Kidney epithelial cell (primary cell): ENCODE measurements around the gene DUSP2. TPM values are rescaled to one million over a fixed set of nuclear protein-coding genes. Genes with fewer than 3 reads are reported as not detected.

Source experiments
- DNase-seq: peaks from one replicate; pipeline ENCODE4 v3.0.0-alpha.2; 2010; ENCODE audit warnings: low read depth
- H3K27me3 ChIP-seq: 2 replicates; pipeline ENCODE4 v1.6.0; 2011; ENCODE audit warnings: low read length; ENCODE audit not compliant: control insufficient read depth, insufficient read depth
- H3K36me3 ChIP-seq: 2 replicates; pipeline ENCODE4 v1.5.1; 2011; ENCODE audit warnings: low read length; ENCODE audit not compliant: control insufficient read depth, insufficient read depth
- H3K4me3 ChIP-seq: 2 replicates; pipeline ENCODE4 v1.5.1; 2011; ENCODE audit warnings: low read depth, mild to moderate bottlenecking, control low read depth, low read length
- total RNA-seq: library from RNA; depleted of rRNA; stranded (reverse); fragments of >200 nt; gene quantifications from 2 replicates; pipeline ENCODE4 v1.2.3, GENCODE V29; 2015
- TF ChIP-seq, protein P1 (sequence below): IDR thresholded peaks from 2 replicates; pipeline ENCODE4 v1.5.1; 2011; ENCODE audit warnings: mild to moderate bottlenecking, moderate library complexity, low read length, control low read depth, inconsistent platforms; ENCODE audit not compliant: insufficient read depth, poor library complexity, severe bottlenecking

Gene DUSP2
- total RNA-seq, 1 donor from 2014 or later, result 1.7 TPM

GRCh38 chr2:96124406-96125265, 20.6 kb downstream of the DUSP2 start:
- Histone ChIP-seq H3K36me3 (no peaks in the 10 kb centered on the region), H3K27me3 (peaks cover 30% of the 10 kb centered on the region), H3K4me3 (no peak overlapping the region)
- DNase-seq, result no peak
- TF ChIP-seq, protein P1, sequence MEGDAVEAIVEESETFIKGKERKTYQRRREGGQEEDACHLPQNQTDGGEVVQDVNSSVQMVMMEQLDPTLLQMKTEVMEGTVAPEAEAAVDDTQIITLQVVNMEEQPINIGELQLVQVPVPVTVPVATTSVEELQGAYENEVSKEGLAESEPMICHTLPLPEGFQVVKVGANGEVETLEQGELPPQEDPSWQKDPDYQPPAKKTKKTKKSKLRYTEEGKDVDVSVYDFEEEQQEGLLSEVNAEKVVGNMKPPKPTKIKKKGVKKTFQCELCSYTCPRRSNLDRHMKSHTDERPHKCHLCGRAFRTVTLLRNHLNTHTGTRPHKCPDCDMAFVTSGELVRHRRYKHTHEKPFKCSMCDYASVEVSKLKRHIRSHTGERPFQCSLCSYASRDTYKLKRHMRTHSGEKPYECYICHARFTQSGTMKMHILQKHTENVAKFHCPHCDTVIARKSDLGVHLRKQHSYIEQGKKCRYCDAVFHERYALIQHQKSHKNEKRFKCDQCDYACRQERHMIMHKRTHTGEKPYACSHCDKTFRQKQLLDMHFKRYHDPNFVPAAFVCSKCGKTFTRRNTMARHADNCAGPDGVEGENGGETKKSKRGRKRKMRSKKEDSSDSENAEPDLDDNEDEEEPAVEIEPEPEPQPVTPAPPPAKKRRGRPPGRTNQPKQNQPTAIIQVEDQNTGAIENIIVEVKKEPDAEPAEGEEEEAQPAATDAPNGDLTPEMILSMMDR, result no peak

DNA sequence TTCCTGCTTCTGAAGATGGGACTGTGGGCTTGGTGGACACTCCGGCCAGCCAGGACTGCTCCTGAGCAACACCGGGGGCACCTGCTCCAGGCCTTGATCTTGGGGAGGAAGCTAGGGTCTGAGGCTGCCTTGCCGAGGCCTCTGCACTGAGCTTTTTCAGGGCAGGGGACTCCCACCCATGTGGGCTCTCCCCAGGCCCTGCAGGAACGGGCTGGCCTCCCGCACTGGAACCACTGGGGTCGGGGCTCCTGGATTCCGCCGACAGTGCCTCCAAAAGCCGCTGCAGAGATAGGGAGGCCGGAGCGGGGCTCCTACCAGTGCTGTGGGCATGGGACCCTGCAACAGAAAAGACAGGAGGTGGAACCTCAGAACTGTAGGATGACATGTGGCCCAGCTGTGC, 21.3 kb downstream of the DUSP2 start:
- Histone ChIP-seq H3K4me3 (no peak overlapping the region), H3K27me3 (peaks cover 35% of the 10 kb centered on the region), H3K36me3 (no peaks in the 10 kb centered on the region)
- no peak for DNase-seq
- TF ChIP-seq, protein P1, result no peak

GRCh38 chr2:96123290-96123689, 21.9 kb downstream of the DUSP2 start:
- Histone ChIP-seq H3K27me3 (peaks cover 41% of the 10 kb centered on the region), H3K4me3 (no peak overlapping the region), H3K36me3 (no peaks in the 10 kb centered on the region)
- DNase-seq, result no peak
- TF ChIP-seq, protein P1, result no peak

DNA sequence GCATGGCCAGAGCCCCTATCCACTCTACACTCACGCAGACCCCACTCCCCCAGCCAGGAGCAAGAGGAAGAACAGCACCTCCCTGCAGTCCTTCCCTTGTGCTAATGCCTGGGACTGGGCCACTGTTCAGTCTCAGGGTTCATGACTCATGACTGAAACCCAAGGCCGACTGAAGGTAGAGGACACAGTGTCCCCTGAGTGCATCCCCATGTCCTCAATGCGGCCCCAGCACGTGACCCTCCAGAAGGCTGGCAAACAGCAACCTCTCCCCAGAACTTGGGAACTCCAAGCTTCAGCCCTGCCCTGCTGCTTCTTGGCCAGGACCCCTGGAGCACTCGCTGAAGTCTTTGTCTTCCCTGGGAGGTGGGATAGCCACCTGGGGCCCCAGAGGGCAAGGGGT, 22.8 kb downstream of the DUSP2 start:
- no peak for DNase-seq
- no peak overlapping the region for H3K4me3 ChIP-seq
- peaks cover 49% of the 10 kb centered on the region for H3K27me3 ChIP-seq
- TF ChIP-seq, protein P1, result no peak
- H3K36me3 ChIP-seq, result no peaks in the 10 kb centered on the region

DNA sequence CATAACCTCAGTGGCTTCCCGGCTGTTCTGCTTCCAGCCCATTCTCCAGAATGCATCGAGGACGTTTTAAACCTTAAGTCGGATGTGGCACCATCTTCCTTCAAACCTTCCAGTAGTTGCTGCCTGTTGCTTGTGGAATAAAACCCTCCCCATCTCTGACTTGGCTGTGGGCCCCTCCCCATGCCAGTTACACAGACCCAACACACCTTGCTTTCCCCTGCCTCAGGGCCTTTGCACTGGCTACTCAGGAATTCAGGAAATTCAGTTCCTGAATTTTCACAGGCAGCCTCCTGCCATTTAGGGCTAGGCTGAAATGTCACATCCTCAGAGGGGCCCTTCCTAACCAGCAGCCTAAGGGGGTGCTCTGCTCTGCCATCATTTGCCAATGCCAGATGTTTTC, 23.8 kb downstream of the DUSP2 start:
- Histone ChIP-seq H3K4me3 (no peak overlapping the region), H3K36me3 (no peaks in the 10 kb centered on the region), H3K27me3 (peaks cover 53% of the 10 kb centered on the region)
- TF ChIP-seq, protein P1, result no peak
- DNase-seq, result no peak

DNA sequence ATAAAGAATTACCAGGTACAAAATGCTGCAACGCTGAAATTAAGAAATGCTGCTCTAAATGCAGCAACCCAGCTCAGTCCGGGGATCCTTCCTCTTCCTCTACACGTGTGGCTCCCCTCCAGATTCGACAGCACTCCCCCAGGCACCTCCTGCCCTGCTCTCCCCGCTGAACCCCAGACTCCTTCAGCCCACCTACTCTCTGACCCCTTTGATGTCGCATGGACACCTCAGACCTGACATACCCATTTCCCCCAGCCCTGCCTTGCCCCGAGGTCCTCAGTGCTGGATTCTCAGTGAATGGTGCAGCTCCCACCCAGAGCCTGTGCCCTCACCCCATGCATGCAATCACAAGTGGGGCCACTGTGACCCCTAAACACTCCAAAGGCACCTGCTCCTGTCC, 24.2 kb downstream of the DUSP2 start:
- no peak for DNase-seq
- TF ChIP-seq, protein P1, result no peak
- Histone ChIP-seq H3K4me3 (no peak overlapping the region), H3K36me3 (no peaks in the 10 kb centered on the region), H3K27me3 (peaks cover 56% of the 10 kb centered on the region)
